HFFc6 (cell line): ENCODE measurements around the gene ZMPSTE24. TPM values are rescaled to one million over a fixed set of nuclear protein-coding genes. Genes with fewer than 3 reads are reported as not detected.
"Not testable (repeated sequence)": the region's sequence is repeated elsewhere in the genome, so short reads cannot be mapped to it uniquely, and the experiment has no call there.

Experiments
- DNase-seq: peaks from one replicate; pipeline ENCODE4 v3.0.0-alpha.2; 2018
- H3K27ac Mint-ChIP-seq: 2 replicates; pipeline ENCODE4 v1.8.0; 2020; ENCODE audit warnings: mild to moderate bottlenecking, mixed read lengths
- H3K27me3 Mint-ChIP-seq: 2 replicates; pipeline ENCODE4 v1.8.0; 2021; ENCODE audit warnings: mild to moderate bottlenecking, moderate library complexity, mixed read lengths; ENCODE audit not compliant: insufficient read depth
- H3K36me3 Mint-ChIP-seq: 2 replicates; pipeline ENCODE4 v1.8.0; 2021; ENCODE audit warnings: low read depth, mixed read lengths
- H3K4me1 Mint-ChIP-seq: 2 replicates; pipeline ENCODE4 v1.8.0; 2020; ENCODE audit warnings: low read depth, mixed read lengths
- H3K4me3 Mint-ChIP-seq: 2 replicates; pipeline ENCODE4 v1.8.0; 2020; ENCODE audit warnings: mild to moderate bottlenecking, moderate library complexity, mixed read lengths
- H3K9me3 Mint-ChIP-seq: 2 replicates; pipeline ENCODE4 v1.8.0; 2020; ENCODE audit warnings: mild to moderate bottlenecking, mixed read lengths
- CTCF ChIP-seq: fragments of 200-600 bp; sonication (generic); IDR thresholded peaks from 2 replicates; pipeline ENCODE4 v1.5.0; 2021; ENCODE audit warnings: antibody characterized with exemption, mild to moderate bottlenecking
- total RNA-seq, 6 experiments: library from RNA; stranded (reverse); fragmentation: NEBNext Ultra II Directional; extraction: Animal tissue kit (Norgen Biotek cat#: 25700); gene quantifications; 2 replicates in 1 of 6; 3 replicates in 5 of 6; pipeline ENCODE4 v1.2.3, GENCODE V29; 2021

Gene ZMPSTE24
- total RNA-seq, 6 experiments from 2014 or later = 66.4 to 79.3 (median 78.3) TPM

GRCh38 chr1:40339420-40340323, 81.6 kb downstream of the ZMPSTE24 start:
- TF ChIP-seq CTCF = no peak
- H3K27ac Mint-ChIP-seq = no peak overlapping the region
- peaks cover 9% of the 10 kb centered on the region; the same call in 1 of the 2 replicates for H3K36me3 Mint-ChIP-seq
- H3K4me3 Mint-ChIP-seq = no peak overlapping the region
- H3K27me3 Mint-ChIP-seq = peaks cover 12% of the 10 kb centered on the region
- no peak for DNase-seq
- H3K9me3 Mint-ChIP-seq = peaks cover 10% of the 10 kb centered on the region
- peaks cover 15% of the 10 kb centered on the region for H3K4me1 Mint-ChIP-seq

GRCh38 chr1:40341491-40342380, 83.7 kb downstream of the ZMPSTE24 start:
- no peak overlapping the region for H3K4me3 Mint-ChIP-seq
- peaks cover 10% of the 10 kb centered on the region for H3K9me3 Mint-ChIP-seq
- H3K36me3 Mint-ChIP-seq = peaks cover 9% of the 10 kb centered on the region; the same call in 1 of the 2 replicates
- H3K27ac Mint-ChIP-seq = no peak overlapping the region
- no peak for DNase-seq
- TF ChIP-seq CTCF = no peak
- H3K27me3 Mint-ChIP-seq = peaks cover 12% of the 10 kb centered on the region
- peaks cover 22% of the 10 kb centered on the region for H3K4me1 Mint-ChIP-seq

GRCh38 chr1:40342381-40342717, 84.3 kb downstream of the ZMPSTE24 start:
- not testable (repeated sequence) for H3K27ac Mint-ChIP-seq, H3K4me3 Mint-ChIP-seq, H3K9me3 Mint-ChIP-seq, H3K36me3 Mint-ChIP-seq, DNase-seq
- Mint-ChIP-seq H3K4me1 (peaks cover 22% of the 10 kb centered on the region), H3K27me3 (peaks cover 12% of the 10 kb centered on the region)

Other genes with a start within 250 kb of the ZMPSTE24 start
- gene CAP1, start 217.5 kb upstream of the ZMPSTE24 start, total RNA-seq = 100 to 1,000 TPM; 665 to 743 (median 688) TPM
- 10 to 100 TPM; 73.1 to 88.8 (median 82.5) TPM for gene PPT1, start 161.0 kb upstream of the ZMPSTE24 start, total RNA-seq
- gene RLF, start 96.8 kb upstream of the ZMPSTE24 start, total RNA-seq = 10 to 100 TPM in 1 of 6 experiments, 1 to 10 TPM in 5; 7.2 to 10.2 (median 8.8) TPM
- gene TMCO2, start 10.3 kb upstream of the ZMPSTE24 start, total RNA-seq = not detected
- gene COL9A2, start 59.0 kb downstream of the ZMPSTE24 start, total RNA-seq = under 1 TPM; 0.07 to 0.48 (median 0.32) TPM
- gene SMAP2, start 115.5 kb downstream of the ZMPSTE24 start, total RNA-seq = 10 to 100 TPM; 27.7 to 37.5 (median 32.7) TPM
- gene ZFP69B, start 192.2 kb downstream of the ZMPSTE24 start, total RNA-seq = 1 to 10 TPM; 3.2 to 4.3 (median 3.7) TPM
- gene ZFP69, start 219.1 kb downstream of the ZMPSTE24 start, total RNA-seq = 1 to 10 TPM in 4 of 6 experiments, under 1 TPM in 2; 0.17 to 2.2 (median 2.0) TPM